ENCODE measurements around the gene CLTRN.

Gene CLTRN

GRCh38 chrX:15644560-15644872 is 20.1 kb downstream of the CLTRN start:
- peaks cover 1% of the 10 kb centered on the region for H3K36me3 Mint-ChIP-seq (ENCODE audit: insufficient read depth)
- H3K4me3 Mint-ChIP-seq = no peak overlapping the region
- H3K27ac Mint-ChIP-seq (ENCODE audit: low read depth) = no peak overlapping the region
- ATAC-seq (replicated peaks; ENCODE audit: extremely low read depth, poor library complexity, severe bottlenecking) = no peak
- H3K9me3 Mint-ChIP-seq = no peaks in the 10 kb centered on the region
- no peaks in the 10 kb centered on the region for H3K4me1 Mint-ChIP-seq
- no peak for DNase-seq (ENCODE audit: low spot score in 2 of 2)
- peaks cover 22% of the 10 kb centered on the region for H3K27me3 Mint-ChIP-seq

- Mint-ChIP-seq H3K27ac (ENCODE audit: low read depth) (no peak overlapping the region), H3K36me3 (ENCODE audit: insufficient read depth) (peaks cover 1% of the 10 kb centered on the region), H3K4me3 (no peak overlapping the region), H3K27me3 (peaks cover 24% of the 10 kb centered on the region), H3K9me3 (no peaks in the 10 kb centered on the region), H3K4me1 (no peaks in the 10 kb centered on the region)
- ATAC-seq (replicated peaks; ENCODE audit: extremely low read depth, poor library complexity, severe bottlenecking) (no peak), DNase-seq (ENCODE audit: low spot score in 2 of 2) (no peak)
Measured at GRCh38 chrX:15643786-15644559, 20.6 kb downstream of the CLTRN start.

DNA sequence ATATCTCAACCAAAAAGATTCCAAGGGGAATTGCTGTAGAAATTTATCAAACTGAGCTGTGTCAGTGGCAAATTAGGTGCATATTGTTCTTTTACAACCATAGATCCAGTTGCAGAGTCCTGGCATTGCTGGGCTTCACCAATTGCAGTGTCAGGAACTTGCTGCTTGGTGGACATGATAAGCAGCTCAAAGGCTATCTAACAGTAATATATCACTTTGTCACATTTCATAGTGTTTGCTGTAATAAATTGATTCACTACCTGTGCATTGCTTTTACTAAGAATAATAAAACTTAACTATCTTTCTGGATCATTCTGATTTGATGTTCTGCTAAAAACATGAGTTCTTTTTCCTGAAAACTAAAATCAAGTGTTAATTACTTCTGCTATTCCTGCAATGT is 33.0 kb downstream of the CLTRN start:
- DNase-seq (ENCODE audit: low spot score in 2 of 2) (no peak), ATAC-seq (replicated peaks; ENCODE audit: extremely low read depth, poor library complexity, severe bottlenecking) (no peak)
- H3K27me3 Mint-ChIP-seq = peaks cover 21% of the 10 kb centered on the region
- no peak overlapping the region for H3K27ac Mint-ChIP-seq (ENCODE audit: low read depth)
- no peaks in the 10 kb centered on the region for H3K4me1 Mint-ChIP-seq
- no peak overlapping the region for H3K4me3 Mint-ChIP-seq
- no peaks in the 10 kb centered on the region for H3K36me3 Mint-ChIP-seq (ENCODE audit: insufficient read depth)
- H3K9me3 Mint-ChIP-seq = no peaks in the 10 kb centered on the region

DNA sequence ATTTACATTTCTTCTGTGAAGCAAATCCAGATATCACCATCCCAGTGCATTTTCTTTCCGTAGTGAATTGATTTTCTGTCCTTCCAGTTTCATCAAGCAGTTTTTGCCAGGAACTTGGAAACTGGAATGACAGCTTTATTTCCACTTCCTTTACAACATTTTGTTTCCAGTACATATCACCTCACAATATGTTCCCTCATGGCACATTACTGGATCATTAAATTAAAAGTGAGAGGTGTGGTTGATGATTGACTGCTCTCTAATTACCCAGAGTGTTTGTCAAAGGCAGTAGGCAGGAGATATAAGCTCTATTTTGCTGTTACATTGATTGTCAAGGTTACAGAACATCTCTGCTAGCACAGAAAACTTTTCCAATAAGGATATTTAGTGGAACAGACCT is 41.6 kb downstream of the CLTRN start:
- Mint-ChIP-seq H3K9me3 (no peaks in the 10 kb centered on the region), H3K27ac (ENCODE audit: low read depth) (no peak overlapping the region), H3K4me3 (no peak overlapping the region), H3K4me1 (no peaks in the 10 kb centered on the region), H3K36me3 (ENCODE audit: insufficient read depth) (no peaks in the 10 kb centered on the region), H3K27me3 (peaks cover 13% of the 10 kb centered on the region)
- DNase-seq (ENCODE audit: low spot score in 2 of 2) (no peak), ATAC-seq (replicated peaks; ENCODE audit: extremely low read depth, poor library complexity, severe bottlenecking) (no peak)

- no peak for DNase-seq (ENCODE audit: low spot score in 2 of 2)
- Mint-ChIP-seq H3K9me3 (no peaks in the 10 kb centered on the region), H3K36me3 (ENCODE audit: insufficient read depth) (no peaks in the 10 kb centered on the region), H3K27ac (ENCODE audit: low read depth) (no peak overlapping the region), H3K4me3 (no peak overlapping the region), H3K4me1 (no peaks in the 10 kb centered on the region), H3K27me3 (peaks cover 29% of the 10 kb centered on the region)
- ATAC-seq (replicated peaks; ENCODE audit: extremely low read depth, poor library complexity, severe bottlenecking) = no peak
Measured at GRCh38 chrX:15619053-15619755, 45.4 kb downstream of the CLTRN start.

DNA sequence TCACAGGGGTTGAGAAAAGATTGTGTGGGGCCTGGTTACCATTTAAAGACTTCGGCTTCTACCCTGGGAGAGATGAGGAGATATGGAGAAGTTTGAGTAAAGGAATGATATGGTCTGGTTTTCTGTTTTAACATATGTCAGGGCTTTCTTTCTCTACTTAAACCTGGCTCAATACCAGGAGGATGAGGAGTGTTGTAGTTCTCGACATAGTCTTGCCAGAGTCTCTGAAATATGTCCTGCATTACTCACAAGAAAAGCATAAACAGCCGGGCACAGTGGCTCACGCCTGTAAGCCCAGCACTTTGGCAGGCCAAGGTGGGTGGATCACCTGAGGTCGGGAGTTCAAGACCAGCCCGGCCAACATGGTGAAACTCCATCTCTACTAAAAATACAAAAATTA is 47.5 kb downstream of the CLTRN start:
- Mint-ChIP-seq H3K4me1 (no peaks in the 10 kb centered on the region), H3K9me3 (no peaks in the 10 kb centered on the region), H3K27ac (ENCODE audit: low read depth) (no peak overlapping the region), H3K36me3 (ENCODE audit: insufficient read depth) (no peaks in the 10 kb centered on the region), H3K27me3 (peaks cover 33% of the 10 kb centered on the region), H3K4me3 (no peak overlapping the region)
- no peak for DNase-seq (ENCODE audit: low spot score in 2 of 2)
- no peak for ATAC-seq (replicated peaks; ENCODE audit: extremely low read depth, poor library complexity, severe bottlenecking)

- no peak for DNase-seq (ENCODE audit: low spot score in 2 of 2)
- H3K27me3 Mint-ChIP-seq = peaks cover 33% of the 10 kb centered on the region
- H3K4me3 Mint-ChIP-seq = no peak overlapping the region
- no peaks in the 10 kb centered on the region for H3K4me1 Mint-ChIP-seq
- H3K9me3 Mint-ChIP-seq = no peaks in the 10 kb centered on the region
- ATAC-seq (replicated peaks; ENCODE audit: extremely low read depth, poor library complexity, severe bottlenecking) = no peak
- H3K36me3 Mint-ChIP-seq (ENCODE audit: insufficient read depth) = no peaks in the 10 kb centered on the region
- no peak overlapping the region for H3K27ac Mint-ChIP-seq (ENCODE audit: low read depth)
Measured at GRCh38 chrX:15616531-15616930, 48.1 kb downstream of the CLTRN start.

DNA sequence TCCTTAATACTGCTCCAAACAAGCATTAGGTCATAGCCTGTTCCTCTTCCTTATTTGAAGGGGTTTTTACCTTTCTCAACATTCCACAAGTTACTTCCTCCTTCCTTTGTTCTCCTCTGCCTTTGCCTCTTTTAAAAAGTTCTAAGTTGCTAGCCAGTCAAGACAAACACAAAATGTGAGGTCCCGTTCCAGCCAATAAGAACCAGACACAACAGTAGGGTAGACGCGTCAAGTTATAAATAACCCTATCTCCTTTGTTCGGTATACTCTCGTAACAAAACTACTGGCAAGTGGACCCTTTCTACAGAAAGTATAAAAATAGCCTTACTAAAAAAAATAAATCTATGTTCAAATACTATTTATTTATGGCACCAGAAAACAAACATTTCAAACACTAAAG is 57.5 kb downstream of the CLTRN start:
- no peaks in the 10 kb centered on the region for H3K9me3 Mint-ChIP-seq
- H3K36me3 Mint-ChIP-seq (ENCODE audit: insufficient read depth) = no peaks in the 10 kb centered on the region
- H3K4me3 Mint-ChIP-seq = no peak overlapping the region
- no peak for DNase-seq (ENCODE audit: low spot score in 2 of 2)
- peaks cover 45% of the 10 kb centered on the region for H3K27me3 Mint-ChIP-seq
- no peaks in the 10 kb centered on the region for H3K4me1 Mint-ChIP-seq
- no peak for ATAC-seq (replicated peaks; ENCODE audit: extremely low read depth, poor library complexity, severe bottlenecking)
- no peak overlapping the region for H3K27ac Mint-ChIP-seq (ENCODE audit: low read depth)

DNA sequence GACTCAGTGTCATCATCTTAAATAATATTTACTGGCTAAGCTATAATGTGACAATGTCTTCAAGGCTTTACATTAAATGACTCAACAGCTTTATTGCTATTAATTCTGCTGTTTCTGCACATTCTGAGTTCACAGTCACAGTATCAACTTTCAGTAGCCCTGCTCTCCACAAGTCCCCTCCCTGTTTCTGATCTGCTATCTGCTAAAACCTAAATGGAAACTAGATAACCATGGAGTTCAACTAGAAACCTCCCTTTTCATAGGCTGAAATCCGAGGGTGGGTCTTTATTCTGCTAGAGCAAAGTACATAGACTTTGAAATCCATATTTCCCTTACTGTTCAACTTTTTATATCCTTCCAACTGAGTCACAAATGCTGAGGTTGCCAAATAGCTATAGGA is 58.5 kb downstream of the CLTRN start:
- no peaks in the 10 kb centered on the region for H3K36me3 Mint-ChIP-seq (ENCODE audit: insufficient read depth)
- H3K4me1 Mint-ChIP-seq = no peaks in the 10 kb centered on the region
- H3K27me3 Mint-ChIP-seq = peaks cover 53% of the 10 kb centered on the region
- ATAC-seq (replicated peaks; ENCODE audit: extremely low read depth, poor library complexity, severe bottlenecking) (no peak), DNase-seq (ENCODE audit: low spot score in 2 of 2) (no peak)
- no peak overlapping the region for H3K27ac Mint-ChIP-seq (ENCODE audit: low read depth)
- no peaks in the 10 kb centered on the region for H3K9me3 Mint-ChIP-seq
- no peak overlapping the region for H3K4me3 Mint-ChIP-seq

DNA sequence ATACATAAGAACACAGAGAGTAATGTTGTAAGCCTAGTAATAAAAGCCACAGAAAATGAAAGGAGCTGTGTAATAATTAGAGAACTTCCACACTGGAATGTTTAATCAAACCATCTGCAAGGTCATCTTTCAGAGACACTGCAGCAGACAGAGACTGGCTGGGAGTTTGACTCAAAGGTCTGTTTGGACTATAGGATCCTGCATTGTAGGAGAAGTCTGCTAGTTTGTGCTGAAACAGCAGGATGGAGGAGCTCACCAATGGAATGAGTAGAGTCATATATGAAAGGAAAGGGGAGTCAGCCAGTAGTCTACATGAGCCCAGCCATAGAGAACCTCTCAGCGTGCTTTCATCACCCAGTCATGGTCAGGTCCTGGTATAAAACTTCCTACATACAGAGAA is 59.4 kb downstream of the CLTRN start:
- H3K9me3 Mint-ChIP-seq = no peaks in the 10 kb centered on the region
- no peak overlapping the region for H3K4me3 Mint-ChIP-seq
- no peaks in the 10 kb centered on the region for H3K4me1 Mint-ChIP-seq
- ATAC-seq (replicated peaks; ENCODE audit: extremely low read depth, poor library complexity, severe bottlenecking) = no peak
- H3K27me3 Mint-ChIP-seq = peaks cover 61% of the 10 kb centered on the region
- H3K36me3 Mint-ChIP-seq (ENCODE audit: insufficient read depth) = peaks cover 3% of the 10 kb centered on the region
- no peak overlapping the region for H3K27ac Mint-ChIP-seq (ENCODE audit: low read depth)
- no peak for DNase-seq (ENCODE audit: low spot score in 2 of 2)

- no peak overlapping the region for H3K27ac Mint-ChIP-seq (ENCODE audit: low read depth)
- H3K36me3 Mint-ChIP-seq (ENCODE audit: insufficient read depth) = peaks cover 3% of the 10 kb centered on the region
- DNase-seq (ENCODE audit: low spot score in 2 of 2) = no peak
- no peaks in the 10 kb centered on the region for H3K4me1 Mint-ChIP-seq
- no peak for ATAC-seq (replicated peaks; ENCODE audit: extremely low read depth, poor library complexity, severe bottlenecking)
- H3K9me3 Mint-ChIP-seq = no peaks in the 10 kb centered on the region
- H3K4me3 Mint-ChIP-seq = no peak overlapping the region
- H3K27me3 Mint-ChIP-seq = peaks cover 53% of the 10 kb centered on the region
Measured at GRCh38 chrX:15602761-15603160, 61.8 kb downstream of the CLTRN start.

DNA sequence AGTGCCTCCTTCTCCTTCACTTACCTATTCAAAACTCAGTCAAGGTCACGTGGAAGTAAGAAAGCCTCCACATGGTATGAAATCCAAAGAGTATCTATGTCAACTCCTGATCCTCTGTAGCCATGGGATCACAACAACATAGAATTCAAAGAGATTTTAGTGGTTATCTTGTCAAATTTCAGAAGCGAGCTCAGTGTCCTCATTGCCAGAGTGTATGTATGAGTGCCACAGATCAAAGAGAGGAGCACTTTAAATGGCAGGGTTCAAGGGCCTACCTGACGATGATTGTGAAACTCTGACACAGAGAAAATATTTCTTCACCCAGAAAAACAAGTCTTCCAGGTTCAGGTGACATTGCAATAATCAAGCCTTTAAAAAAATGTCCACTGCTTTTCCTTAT is 62.7 kb downstream of the CLTRN start:
- Mint-ChIP-seq H3K36me3 (ENCODE audit: insufficient read depth) (peaks cover 3% of the 10 kb centered on the region), H3K4me3 (no peak overlapping the region), H3K9me3 (no peaks in the 10 kb centered on the region), H3K27ac (ENCODE audit: low read depth) (no peak overlapping the region), H3K27me3 (peaks cover 53% of the 10 kb centered on the region), H3K4me1 (no peaks in the 10 kb centered on the region)
- ATAC-seq (replicated peaks; ENCODE audit: extremely low read depth, poor library complexity, severe bottlenecking) (no peak), DNase-seq (ENCODE audit: low spot score in 2 of 2) (no peak)

- Mint-ChIP-seq H3K9me3 (no peaks in the 10 kb centered on the region), H3K36me3 (ENCODE audit: insufficient read depth) (peaks cover 3% of the 10 kb centered on the region), H3K4me1 (no peaks in the 10 kb centered on the region), H3K27me3 (peaks cover 49% of the 10 kb centered on the region), H3K4me3 (no peak within 1 kb of the TSS), H3K27ac (ENCODE audit: low read depth) (no peak within 1 kb of the TSS)
- ATAC-seq (replicated peaks; ENCODE audit: extremely low read depth, poor library complexity, severe bottlenecking) = no peak
- DNase-seq (ENCODE audit: low spot score in 2 of 2) = no peak
Measured at GRCh38 chrX:15600745-15601144, 63.9 kb downstream of the CLTRN start, which contains the start of gene ACE2. ACE2 (minus strand) TSS chrX:15600960; CDS start chrX:15600911, 49 bp downstream.
